GM23248 (cell line): ENCODE measurements around the gene SACM1L. TPM values are rescaled to one million over a fixed set of nuclear protein-coding genes. Genes with fewer than 3 reads are reported as not detected.

ENCODE experiments used
- DNase-seq: peaks from one replicate; pipeline ENCODE4 v3.0.0-alpha.2; 2015
- H2AFZ ChIP-seq: fragments of 200-600 bp; sonication (generic); 2 replicates; pipeline ENCODE4 v1.6.1; 2016; ENCODE audit warnings: antibody characterized with exemption
- H3F3A ChIP-seq: fragments of 200-600 bp; sonication (generic); 2 replicates; pipeline ENCODE4 v1.6.1; 2016; ENCODE audit warnings: mild to moderate bottlenecking, antibody characterized with exemption, mixed run types; ENCODE audit not compliant: insufficient read depth
- H3K27ac ChIP-seq: fragments of 200-600 bp; sonication (generic); 2 replicates; pipeline ENCODE4 v1.5.1; 2016; ENCODE audit warnings: mild to moderate bottlenecking
- H3K27me3 ChIP-seq: fragments of 200-600 bp; sonication (generic); replicated peaks from 2 replicates; pipeline ENCODE4 v1.6.1; 2016; ENCODE audit warnings: mild to moderate bottlenecking; ENCODE audit not compliant: insufficient read depth
- H3K36me3 ChIP-seq: fragments of 200-600 bp; sonication (generic); 2 replicates; pipeline ENCODE4 v1.6.1; 2016; ENCODE audit warnings: low read depth, mild to moderate bottlenecking
- H3K4me1 ChIP-seq: fragments of 200-600 bp; sonication (generic); 2 replicates; pipeline ENCODE4 v1.6.1; 2016; ENCODE audit warnings: mild to moderate bottlenecking; ENCODE audit not compliant: insufficient read depth
- H3K4me2 ChIP-seq: fragments of 200-600 bp; sonication (generic); one replicate; pipeline ENCODE4 v1.6.1; 2016; ENCODE audit warnings: mild to moderate bottlenecking; ENCODE audit not compliant: unreplicated experiment
- H3K4me3 ChIP-seq: fragments of 200-600 bp; sonication (generic); 2 replicates; pipeline ENCODE4 v1.5.1; 2016; ENCODE audit warnings: mild to moderate bottlenecking
- H3K79me2 ChIP-seq: fragments of 200-600 bp; sonication (generic); 2 replicates; pipeline ENCODE4 v1.6.1; 2016; ENCODE audit warnings: mild to moderate bottlenecking; ENCODE audit not compliant: insufficient read depth
- H3K9ac ChIP-seq: fragments of 200-600 bp; sonication (generic); 2 replicates; pipeline ENCODE4 v1.6.1; 2016; ENCODE audit warnings: mild to moderate bottlenecking
- H3K9me2 ChIP-seq: fragments of 200-600 bp; sonication (generic); 2 replicates; pipeline ENCODE4 v1.6.1; 2016; ENCODE audit warnings: mixed run types, mild to moderate bottlenecking, moderate library complexity; ENCODE audit not compliant: insufficient read depth
- H3K9me3 ChIP-seq: fragments of 200-600 bp; sonication (generic); one replicate; pipeline ENCODE4 v1.6.1; 2017; ENCODE audit warnings: low read depth
- H4K20me1 ChIP-seq: fragments of 200-600 bp; sonication (generic); 2 replicates; pipeline ENCODE4 v1.6.0; 2016; ENCODE audit not compliant: insufficient read depth
- EZH2 ChIP-seq: fragments of 200-600 bp; sonication (generic); IDR thresholded peaks from 2 replicates; pipeline ENCODE4 v1.6.1; 2018; ENCODE audit warnings: antibody characterized with exemption, mild to moderate bottlenecking; ENCODE audit not compliant: insufficient read depth, poor library complexity, severe bottlenecking
- EZH2phosphoT487 ChIP-seq: fragments of 200-600 bp; sonication (generic); IDR thresholded peaks from 2 replicates; pipeline ENCODE4 v1.6.1; 2018; ENCODE audit warnings: antibody characterized with exemption, moderate library complexity, mild to moderate bottlenecking, low read depth; ENCODE audit not compliant: insufficient read depth
- WGBS, 2 experiments: methylation state at CpG; one replicate each; pipeline ENCODE4 v1.1.6; 2015 to 2017; ENCODE audit warnings: low lambda C conversion rate in 2 of 2, low coverage in 1 of 2; ENCODE audit errors: missing lambda C conversion rate in 2 of 2; 5-methylcytosine and 5-hydroxymethylcytosine counted together
- in situ Hi-C: fragments of 300-500 bp; cut with MboI; formaldehyde crosslinking; loops from 2 replicates; pipeline ENCODE4 v1.15.0; 2020
- polyA plus RNA-seq: library from polyadenylated mRNA; unstranded; fragments of >200 nt; fragmentation: Nextera tagmentation; extraction: Ambion mirVana; gene quantifications from 2 replicates; pipeline ENCODE4 v1.2.1, GENCODE V29; 2016
- total RNA-seq: library from RNA; depleted of rRNA; stranded (reverse); fragments of >200 nt; shearing (Covaris generic); gene quantifications from 2 replicates; pipeline ENCODE4 v1.2.3, GENCODE V29; 2014; rRNA removed

Gene SACM1L, protein sequence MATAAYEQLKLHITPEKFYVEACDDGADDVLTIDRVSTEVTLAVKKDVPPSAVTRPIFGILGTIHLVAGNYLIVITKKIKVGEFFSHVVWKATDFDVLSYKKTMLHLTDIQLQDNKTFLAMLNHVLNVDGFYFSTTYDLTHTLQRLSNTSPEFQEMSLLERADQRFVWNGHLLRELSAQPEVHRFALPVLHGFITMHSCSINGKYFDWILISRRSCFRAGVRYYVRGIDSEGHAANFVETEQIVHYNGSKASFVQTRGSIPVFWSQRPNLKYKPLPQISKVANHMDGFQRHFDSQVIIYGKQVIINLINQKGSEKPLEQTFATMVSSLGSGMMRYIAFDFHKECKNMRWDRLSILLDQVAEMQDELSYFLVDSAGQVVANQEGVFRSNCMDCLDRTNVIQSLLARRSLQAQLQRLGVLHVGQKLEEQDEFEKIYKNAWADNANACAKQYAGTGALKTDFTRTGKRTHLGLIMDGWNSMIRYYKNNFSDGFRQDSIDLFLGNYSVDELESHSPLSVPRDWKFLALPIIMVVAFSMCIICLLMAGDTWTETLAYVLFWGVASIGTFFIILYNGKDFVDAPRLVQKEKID
- total RNA-seq (33.9 and 41.7 TPM in 2 replicates), polyA plus RNA-seq (30.6 and 33.6 TPM in 2 replicates)

DNA sequence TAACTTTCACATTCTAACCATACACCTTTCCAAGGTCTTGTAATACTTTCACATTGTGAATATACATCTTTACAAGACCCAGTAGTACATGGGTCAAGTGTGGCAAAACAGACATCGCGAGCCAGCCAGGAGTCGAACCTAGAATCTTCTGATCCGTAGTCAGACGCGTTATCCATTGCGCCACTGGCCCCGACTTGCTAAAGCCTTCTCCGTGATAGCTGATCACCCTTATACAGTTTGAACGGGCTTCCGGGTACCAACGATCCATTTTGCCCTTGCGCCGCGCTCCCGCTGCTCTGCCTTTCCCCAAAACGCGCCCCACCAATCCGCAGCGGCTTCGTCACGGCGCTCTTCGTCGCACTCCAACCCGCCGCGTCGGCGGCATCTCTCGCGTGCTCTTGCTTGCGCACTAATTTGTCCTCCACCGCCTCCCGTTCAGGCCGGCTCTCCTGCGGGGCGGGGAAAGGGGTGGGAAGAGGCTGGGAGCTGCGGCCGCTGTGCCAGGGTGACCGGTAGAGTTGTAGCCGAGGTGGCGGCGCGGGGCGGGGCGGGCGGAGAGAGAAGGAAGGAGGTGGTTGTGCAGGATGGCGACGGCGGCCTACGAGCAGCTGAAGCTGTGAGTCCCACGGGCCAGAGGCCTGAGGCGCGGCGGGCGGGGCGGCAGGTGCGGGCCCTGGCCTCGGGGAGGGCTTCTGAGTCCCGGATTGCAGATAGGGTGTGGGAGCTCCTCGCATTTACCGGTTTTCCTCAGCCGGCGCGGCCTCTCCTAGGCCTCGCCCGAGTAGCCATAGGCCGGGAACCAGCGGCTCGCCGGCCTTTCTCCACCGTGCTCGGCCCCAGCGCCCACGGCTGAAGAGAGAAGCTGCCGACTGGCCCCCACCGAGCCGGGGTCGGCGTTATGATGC lies at the start of gene SACM1L:
Gene SACM1L, plus strand, starts transcription at position 515 of the 905 bp plus-strand sequence. Its CDS starts 70 bp downstream, at position 585.
- peaks cover 48% of the 10 kb centered on the region for H3K79me2 ChIP-seq
- peaks cover 2% of the 10 kb centered on the region; the same call in 1 of the 2 replicates for H4K20me1 ChIP-seq
- no peaks in the 10 kb centered on the region for H3K9me2 ChIP-seq
- H3K4me2 ChIP-seq: peak within 1 kb of the TSS; percentile 96
- H3F3A ChIP-seq: peaks cover 19% of the 10 kb centered on the region
- no peaks in the 10 kb centered on the region for H3K27me3 ChIP-seq
- in situ Hi-C loops: no loop called here
- H2AFZ ChIP-seq: peak within 1 kb of the TSS; percentile 81
- peak within 1 kb of the TSS; percentile 96 for H3K9ac ChIP-seq
- peaks cover 21% of the 10 kb centered on the region for H3K4me1 ChIP-seq
- DNase-seq: peak; percentile 100
- H3K9me3 ChIP-seq: no peaks in the 10 kb centered on the region
- H3K4me3 ChIP-seq: peak within 1 kb of the TSS; percentile 92
- no peaks in the 10 kb centered on the region for H3K36me3 ChIP-seq
- 0 to 1% methylated on average over 58 to 80 of the region's 81 CpGs for WGBS, 2 experiments
- H3K27ac ChIP-seq: peak within 1 kb of the TSS; percentile 86
- TF ChIP-seq EZH2: no peak
- no peak for TF ChIP-seq EZH2phosphoT487

DNA sequence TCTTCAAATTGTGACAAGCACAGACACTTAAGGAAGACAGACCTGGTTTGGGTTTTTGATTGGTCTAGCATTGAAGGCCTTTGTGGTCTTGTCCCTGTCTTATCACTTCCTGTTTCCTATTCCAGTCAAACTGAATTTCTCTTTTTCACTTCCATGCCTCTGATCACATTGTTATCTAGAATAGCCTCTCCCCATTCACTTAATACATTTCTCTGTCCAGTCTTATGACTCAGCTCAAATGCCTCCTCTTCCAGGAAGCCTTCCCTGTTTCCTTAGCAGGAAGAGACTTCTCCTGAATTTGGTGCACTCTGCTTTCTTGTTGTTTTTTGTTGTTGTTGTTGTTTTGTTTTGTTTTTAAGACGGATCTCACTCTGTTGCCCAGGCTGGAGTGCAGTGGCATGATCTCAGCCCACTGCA lies 49.1 kb upstream of the SACM1L start:
- peaks cover 25% of the 10 kb centered on the region for H3F3A ChIP-seq
- H3K4me3 ChIP-seq: no peak overlapping the region
- H3K27ac ChIP-seq: no peak overlapping the region
- H3K4me1 ChIP-seq: peaks cover 40% of the 10 kb centered on the region
- H2AFZ ChIP-seq: no peak overlapping the region
- no peak for TF ChIP-seq EZH2
- TF ChIP-seq EZH2phosphoT487: no peak
- H3K4me2 ChIP-seq: no peak overlapping the region
- no peak for DNase-seq
- H3K9ac ChIP-seq: no peak overlapping the region
- H3K27me3 ChIP-seq: no peaks in the 10 kb centered on the region
- peaks cover 70% of the 10 kb centered on the region for H3K79me2 ChIP-seq
- in situ Hi-C loops: no loop called here
- H3K9me3 ChIP-seq: no peaks in the 10 kb centered on the region
- H3K9me2 ChIP-seq: no peaks in the 10 kb centered on the region
- no peaks in the 10 kb centered on the region for H3K36me3 ChIP-seq
- no peaks in the 10 kb centered on the region for H4K20me1 ChIP-seq
- WGBS, 2 experiments: 100% methylated on average over 1 of the region's 1 CpG

DNA sequence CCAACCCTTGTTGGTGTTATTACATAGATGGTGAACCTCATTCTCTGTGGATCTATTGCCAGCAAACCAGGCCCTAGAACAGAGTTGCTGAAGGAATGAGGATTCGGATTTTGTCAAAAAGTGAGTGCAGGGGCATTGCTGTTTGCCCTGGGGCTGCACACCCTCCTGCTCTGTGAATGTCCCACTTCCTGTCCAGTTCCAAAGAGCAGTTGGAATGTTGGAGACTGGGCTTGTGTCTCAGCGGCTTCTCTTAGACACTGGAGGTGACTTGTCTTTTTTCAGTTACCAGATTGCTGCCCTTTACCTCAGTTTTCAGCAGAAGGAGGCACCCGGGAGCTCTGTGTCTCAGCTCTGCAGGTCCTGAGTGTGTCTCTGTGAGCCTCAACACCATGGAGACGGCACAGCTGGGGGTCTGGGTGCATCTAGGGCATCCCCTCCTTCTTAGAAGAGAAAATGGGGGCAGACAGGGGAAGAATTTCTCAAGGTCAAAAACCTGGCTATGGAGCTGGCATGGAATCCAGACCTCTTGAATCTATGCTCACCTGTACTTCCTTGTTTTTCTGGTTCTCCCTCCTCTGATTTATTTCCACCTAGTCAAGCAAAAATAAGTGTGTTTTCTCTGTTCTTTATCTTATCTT lies 48.4 kb upstream of the SACM1L start:
- H3K79me2 ChIP-seq: peaks cover 74% of the 10 kb centered on the region
- no peaks in the 10 kb centered on the region for H3K27me3 ChIP-seq
- no peaks in the 10 kb centered on the region for H3K9me2 ChIP-seq
- H3K9ac ChIP-seq: no peak overlapping the region
- H4K20me1 ChIP-seq: no peaks in the 10 kb centered on the region
- no peak overlapping the region for H3K27ac ChIP-seq
- DNase-seq: no peak
- H3K36me3 ChIP-seq: no peaks in the 10 kb centered on the region
- 97% methylated on average over 4 of the region's 4 CpGs for WGBS, 2 experiments
- H3F3A ChIP-seq: peaks cover 26% of the 10 kb centered on the region
- no peak overlapping the region for H2AFZ ChIP-seq
- H3K4me3 ChIP-seq: no peak overlapping the region
- no peak overlapping the region for H3K4me2 ChIP-seq
- no peak for TF ChIP-seq EZH2phosphoT487
- TF ChIP-seq EZH2: no peak
- peaks cover 41% of the 10 kb centered on the region for H3K4me1 ChIP-seq
- in situ Hi-C loops: no loop called here
- no peaks in the 10 kb centered on the region for H3K9me3 ChIP-seq
